ENCODE data around the gene HADH. TPM values are rescaled to one million over a fixed set of nuclear protein-coding genes. Genes with fewer than 3 reads are reported as not detected.

The HADH gene
- polyA plus RNA-seq, 1 donor = 113 TPM

DNA sequence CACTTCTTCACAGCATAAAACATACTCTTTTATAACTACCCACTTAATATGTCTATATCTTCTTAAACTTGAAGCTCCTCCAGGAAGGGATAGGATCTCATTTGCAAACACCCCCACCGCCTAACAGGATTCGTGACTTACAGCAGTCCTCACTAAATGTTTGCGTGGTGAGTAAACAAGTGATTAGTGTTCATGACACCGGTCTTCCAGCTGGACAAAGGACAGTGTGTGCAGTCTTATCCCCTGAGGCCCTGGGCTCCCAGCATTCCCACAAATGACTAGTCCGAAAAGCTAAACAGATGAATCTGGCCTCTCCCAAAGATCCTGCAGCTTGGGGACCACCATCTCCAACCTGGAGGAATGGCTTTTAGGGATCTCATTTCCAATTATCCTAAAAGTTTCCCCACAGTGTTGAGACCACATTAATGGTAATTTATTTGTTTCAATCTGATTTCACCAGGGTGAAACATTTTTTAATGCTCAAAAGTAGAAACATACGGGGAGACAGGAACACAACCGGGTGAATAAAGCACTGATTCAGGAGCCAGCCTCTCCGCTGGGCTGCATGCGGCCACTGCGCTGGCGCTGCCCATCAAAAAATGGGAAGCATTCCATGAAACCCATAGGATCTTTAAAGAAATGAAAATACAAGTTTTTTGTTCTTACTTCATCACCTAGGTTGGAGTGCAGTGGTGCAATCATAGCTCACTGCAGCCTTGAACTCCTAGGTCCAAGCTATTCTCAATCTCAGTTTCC lies 69.2 kb downstream of the HADH start:
- no peak for DNase-seq

DNA sequence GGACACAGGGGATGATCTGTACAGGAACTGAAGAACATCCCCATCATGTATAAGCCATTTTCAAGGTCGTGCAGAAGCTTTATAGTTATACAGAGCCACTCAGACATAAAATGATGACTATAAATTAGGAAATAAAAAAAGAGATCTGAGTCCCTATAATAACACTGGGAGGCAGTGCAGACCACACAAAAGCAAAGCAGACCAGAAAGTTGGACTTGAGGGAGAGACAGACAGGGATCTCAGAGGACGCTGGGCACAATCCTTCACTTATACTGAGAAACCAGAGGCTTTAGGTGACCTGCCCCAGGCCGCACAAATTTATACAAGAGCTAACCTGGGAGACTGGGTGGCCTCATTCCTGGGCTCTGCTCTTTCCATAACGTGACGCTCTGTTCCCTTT lies 70.5 kb downstream of the HADH start:
- peak; percentile 18 for DNase-seq

DNA sequence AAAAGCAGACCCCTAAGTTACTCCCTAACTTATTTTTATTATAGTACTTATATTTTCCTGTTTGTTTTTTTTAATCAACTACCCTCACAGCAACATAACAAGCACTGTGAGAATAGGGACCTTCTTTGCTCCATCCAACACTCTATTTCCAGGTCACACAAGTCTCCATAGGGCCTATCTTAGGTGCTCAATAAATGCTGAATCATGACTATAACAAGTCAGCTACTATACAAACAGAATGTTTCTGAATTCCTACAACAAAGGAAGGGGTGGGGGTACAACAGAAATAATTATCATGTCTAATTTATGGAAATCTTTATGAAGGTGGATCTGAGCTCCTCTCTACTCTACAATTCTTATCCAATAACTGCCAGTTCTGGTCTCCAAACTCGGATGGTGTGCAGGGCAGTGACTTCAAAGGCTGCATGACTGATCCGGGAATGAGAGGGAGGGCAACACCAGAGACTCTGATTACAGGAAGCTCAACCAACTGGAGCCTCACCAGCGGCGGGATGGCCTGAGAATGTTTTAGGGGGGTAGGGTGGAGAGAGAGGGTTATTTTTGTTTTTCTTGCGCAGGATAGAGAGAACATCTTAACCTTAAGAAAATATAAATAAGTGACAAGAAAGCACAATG lies 71.1 kb downstream of the HADH start:
- DNase-seq = no peak

DNA sequence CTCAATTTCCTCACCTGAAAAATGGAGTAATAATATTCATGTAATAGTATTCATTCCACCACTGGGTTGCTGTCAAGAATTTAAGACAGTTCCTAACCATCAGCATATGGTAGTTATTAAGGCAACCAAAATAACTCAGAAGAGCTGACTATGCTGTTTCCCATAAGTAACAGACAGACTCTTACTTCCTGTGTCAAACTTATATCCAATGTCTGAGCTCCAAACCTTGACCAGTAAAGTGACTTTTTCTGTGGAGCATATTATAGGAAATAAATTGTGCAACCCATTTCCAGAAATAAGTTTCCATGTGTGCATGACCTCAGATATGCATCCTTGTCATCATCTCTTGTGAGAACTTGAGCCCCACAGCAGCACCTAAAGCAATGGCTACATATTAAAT lies 78.8 kb downstream of the HADH start:
- DNase-seq = no peak

DNA sequence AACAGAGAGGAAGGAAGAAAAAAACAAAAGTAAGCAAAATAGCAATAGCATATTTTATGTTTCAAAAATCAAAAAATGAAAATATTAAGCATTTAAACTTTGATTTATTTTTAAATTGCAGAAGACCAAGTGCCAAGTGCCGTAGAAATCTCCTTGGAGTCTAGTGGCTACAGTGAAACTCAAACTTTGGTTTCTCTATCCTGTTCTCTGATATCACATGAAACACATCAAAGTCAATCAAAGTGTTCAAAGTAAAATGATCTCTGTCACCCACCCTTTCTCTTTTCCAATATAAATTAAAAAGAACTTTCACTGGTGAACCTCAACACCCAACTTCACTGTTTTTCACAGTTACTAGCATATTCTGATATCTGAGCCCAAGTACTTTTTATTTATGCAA lies 81.1 kb downstream of the HADH start:
- DNase-seq = no peak

DNA sequence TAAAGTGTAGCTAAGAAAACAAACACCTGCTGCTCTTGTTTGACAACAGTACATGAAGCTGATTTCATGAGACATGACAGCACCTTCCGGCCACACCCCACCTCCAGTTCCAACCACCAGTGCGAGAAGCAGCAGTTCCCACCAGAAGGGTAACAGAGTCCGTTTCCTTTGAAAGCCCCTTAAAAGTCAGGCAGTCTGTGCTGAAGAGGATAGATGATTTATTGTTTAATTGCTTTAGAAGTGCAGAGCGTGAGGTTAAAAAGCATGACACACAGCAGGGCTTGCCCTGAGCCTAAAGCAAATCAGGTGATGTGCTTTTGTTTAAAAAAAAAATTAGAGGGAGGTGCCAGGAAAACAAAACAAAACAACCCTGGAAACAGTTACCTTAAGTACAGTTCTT lies 82.6 kb downstream of the HADH start:
- no peak for DNase-seq

DNA sequence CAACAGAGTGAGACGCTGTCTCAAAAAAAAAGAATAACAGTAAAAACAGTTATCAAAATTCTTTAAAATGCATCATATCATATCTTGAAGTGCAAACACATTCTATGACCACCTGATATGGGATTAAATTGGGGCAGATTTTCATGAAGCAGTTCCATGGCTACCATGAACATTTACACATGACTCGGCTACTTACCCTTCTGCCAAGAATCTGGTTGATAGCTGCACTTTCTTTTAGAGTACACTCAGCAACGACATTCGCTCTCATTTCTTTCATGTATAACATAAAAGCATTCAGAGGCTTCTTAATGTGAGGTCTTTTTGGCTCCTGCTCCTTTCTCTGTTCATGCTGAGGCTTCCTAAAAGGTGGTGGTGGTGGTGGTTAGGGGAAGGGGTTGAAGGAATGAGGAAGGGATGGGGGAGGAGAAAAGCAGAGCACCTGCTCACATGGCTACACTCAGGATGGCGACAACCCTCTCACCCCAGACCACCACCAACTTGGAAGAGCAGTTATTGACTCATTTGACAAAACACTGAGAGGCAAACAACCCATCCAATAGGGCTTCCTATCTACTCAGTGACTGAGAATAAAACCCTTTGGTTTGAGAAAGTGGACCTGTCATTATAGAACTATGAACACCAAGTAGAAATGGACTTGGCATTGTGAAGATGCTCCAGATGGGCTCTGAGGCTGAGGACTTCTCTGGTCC lies 88.5 kb downstream of the HADH start:
- DNase-seq = no peak

DNA sequence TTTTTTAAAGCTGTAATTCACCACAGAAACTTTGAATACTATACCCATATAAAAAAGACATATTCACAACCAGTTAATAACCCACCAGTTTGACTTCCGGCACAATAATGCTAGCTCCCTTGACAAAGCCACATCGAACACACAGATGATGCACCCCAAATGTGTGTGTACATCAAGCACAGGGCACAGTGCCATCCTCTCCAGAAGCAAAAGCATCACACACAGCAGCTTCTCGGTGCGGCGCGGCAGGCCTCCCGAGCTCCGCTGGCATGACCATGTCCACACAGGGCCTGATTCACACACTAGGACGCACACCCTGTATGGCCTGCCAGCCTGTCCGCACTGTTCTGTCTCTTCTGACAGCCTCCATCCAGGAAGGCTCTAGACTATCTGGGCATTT lies 91.1 kb downstream of the HADH start:
- DNase-seq = no peak

DNA sequence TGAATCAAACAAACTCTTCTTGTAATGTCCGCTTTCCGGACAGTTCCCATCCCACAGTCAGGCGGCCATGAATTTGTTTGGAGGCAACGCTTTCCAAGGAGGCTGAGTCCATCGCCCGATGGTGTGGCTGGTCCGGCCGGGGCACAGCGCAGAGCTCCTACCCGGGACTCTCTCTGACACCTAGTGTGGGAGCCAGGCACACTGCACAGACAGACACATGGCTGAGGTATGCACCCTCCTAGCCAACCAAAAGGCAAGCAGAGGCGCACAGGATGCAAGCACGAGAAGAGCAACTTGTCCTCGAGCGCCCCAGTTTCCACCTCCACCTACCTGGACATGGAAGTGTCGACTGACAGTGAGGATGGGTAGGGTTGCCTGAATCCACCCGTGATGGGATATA lies 91.6 kb downstream of the HADH start:
- DNase-seq = no peak

Other genes starting within 250 kb of the HADH start
- 8.0 TPM for gene SGMS2, start 165.0 kb upstream of the HADH start, polyA plus RNA-seq (ENCODE audit: insufficient read length)
- gene CYP2U1, start 58.3 kb upstream of the HADH start, polyA plus RNA-seq (ENCODE audit: insufficient read length) = 4.7 TPM
- 5.5 TPM for gene LEF1, start 179.0 kb downstream of the HADH start, polyA plus RNA-seq (ENCODE audit: insufficient read length)